GM23338 (cell line): ENCODE data around the gene NAAA. TPM values are rescaled to one million over a fixed set of nuclear protein-coding genes. Genes with fewer than 3 reads are reported as not detected.

ENCODE experiments used
- ATAC-seq: fragments of 200-7000 bp; cut with Tn5 transposase; 3 replicates; pipeline ENCODE4 v1.9.1; 2020
- DNase-seq: peaks from one replicate; pipeline ENCODE4 v3.0.0-alpha.2; 2015; ENCODE audit warnings: low spot score
- H2AFZ ChIP-seq: fragments of 200-600 bp; sonication (generic); 2 replicates; pipeline ENCODE4 v1.8.0; 2016; ENCODE audit warnings: antibody characterized with exemption, mild to moderate bottlenecking, moderate library complexity
- H3F3A ChIP-seq: fragments of 200-600 bp; sonication (generic); replicated peaks from 2 replicates; pipeline ENCODE4 v1.8.0; 2017; ENCODE audit warnings: antibody characterized with exemption, mixed run types, low read depth
- H3K27ac ChIP-seq: fragments of 200-600 bp; sonication (generic); 2 replicates; pipeline ENCODE4 v1.6.1; 2016; ENCODE audit warnings: low read depth
- H3K27me3 ChIP-seq: fragments of 200-600 bp; sonication (generic); 2 replicates; pipeline ENCODE4 v1.8.0; 2016; ENCODE audit warnings: mild to moderate bottlenecking, mixed run types, moderate library complexity; ENCODE audit not compliant: insufficient read depth
- H3K36me3 ChIP-seq: fragments of 200-600 bp; sonication (generic); 2 replicates; pipeline ENCODE4 v1.8.0; 2016; ENCODE audit warnings: mild to moderate bottlenecking; ENCODE audit not compliant: insufficient read depth
- H3K4me1 ChIP-seq: fragments of 200-600 bp; sonication (generic); 2 replicates; pipeline ENCODE4 v1.8.0; 2016; ENCODE audit warnings: mild to moderate bottlenecking, moderate library complexity; ENCODE audit not compliant: insufficient read depth
- H3K4me2 ChIP-seq: fragments of 200-600 bp; sonication (generic); 2 replicates; pipeline ENCODE4 v1.7.1; 2017; ENCODE audit warnings: mixed run types
- H3K4me3 ChIP-seq: fragments of 200-600 bp; sonication (generic); 2 replicates; pipeline ENCODE4 v1.6.1; 2016; ENCODE audit warnings: mixed run types
- H3K79me2 ChIP-seq: fragments of 200-600 bp; sonication (generic); replicated peaks from 2 replicates; pipeline ENCODE4 v1.8.0; 2017; ENCODE audit warnings: mild to moderate bottlenecking; ENCODE audit not compliant: insufficient read depth
- H3K9me2 ChIP-seq: fragments of 200-600 bp; sonication (generic); 2 replicates; pipeline ENCODE4 v1.8.0; 2017; ENCODE audit not compliant: insufficient read depth
- H4K20me1 ChIP-seq: fragments of 200-600 bp; sonication (generic); replicated peaks from 2 replicates; pipeline ENCODE4 v1.8.0; 2017; ENCODE audit warnings: mild to moderate bottlenecking; ENCODE audit not compliant: insufficient read depth
- H3K27ac Mint-ChIP-seq: 2 replicates; pipeline ENCODE4 v1.8.0; 2020; ENCODE audit warnings: inconsistent platforms, mild to moderate bottlenecking, moderate library complexity, mixed read lengths
- H3K27me3 Mint-ChIP-seq: 3 replicates; pipeline ENCODE4 v1.8.0; 2022; ENCODE audit warnings: low read depth, mild to moderate bottlenecking, moderate library complexity, mixed read lengths, inconsistent platforms; ENCODE audit not compliant: insufficient read depth, poor library complexity
- H3K36me3 Mint-ChIP-seq: 3 replicates; pipeline ENCODE4 v1.8.0; 2021; ENCODE audit warnings: low read depth, mild to moderate bottlenecking, inconsistent platforms, moderate library complexity, mixed read lengths
- H3K4me1 Mint-ChIP-seq: 3 replicates; pipeline ENCODE4 v1.8.0; 2020; ENCODE audit warnings: mild to moderate bottlenecking, inconsistent platforms, mixed read lengths
- H3K4me3 Mint-ChIP-seq: 3 replicates; pipeline ENCODE4 v1.8.0; 2021; ENCODE audit warnings: moderate library complexity, mild to moderate bottlenecking, inconsistent platforms, mixed read lengths
- H3K9me3 Mint-ChIP-seq: 3 replicates; pipeline ENCODE4 v1.8.0; 2020; ENCODE audit warnings: moderate library complexity, mild to moderate bottlenecking, inconsistent platforms, mixed read lengths
- CREB1 ChIP-seq: fragments of 250-450 bp; sonication (Bioruptor Pico); IDR thresholded peaks from 2 replicates; pipeline ENCODE4 v1.5.0; 2020; ENCODE audit warnings: low read depth, mild to moderate bottlenecking, moderate library complexity
- EZH2 ChIP-seq: fragments of 200-600 bp; sonication (generic); IDR thresholded peaks from one replicate; pipeline ENCODE4 v1.8.0; 2017; ENCODE audit warnings: antibody characterized with exemption, mild to moderate bottlenecking, low read depth; ENCODE audit not compliant: unreplicated experiment
- EZH2phosphoT487 ChIP-seq: fragments of 200-600 bp; sonication (generic); IDR thresholded peaks from one replicate; pipeline ENCODE4 v1.8.1; 2018; ENCODE audit warnings: antibody characterized with exemption; ENCODE audit not compliant: unreplicated experiment
- JUNB ChIP-seq: IDR thresholded peaks from one replicate; pipeline ENCODE4 v1.6.1; 2016; ENCODE audit warnings: antibody characterized with exemption; ENCODE audit not compliant: unreplicated experiment
- NANOG ChIP-seq: IDR thresholded peaks from 2 replicates; pipeline ENCODE4 v1.6.1; 2016; ENCODE audit warnings: antibody characterized with exemption, borderline replicate concordance
- POLR2AphosphoS5 ChIP-seq: IDR thresholded peaks from 2 replicates; pipeline ENCODE4 v1.6.1; 2016; ENCODE audit warnings: antibody characterized with exemption, low read depth
- STAT1 ChIP-seq: IDR thresholded peaks from one replicate; pipeline ENCODE4 v1.6.1; 2016; ENCODE audit warnings: antibody characterized with exemption; ENCODE audit not compliant: unreplicated experiment
- ZNF114 ChIP-seq: fragments of 250-450 bp; sonication (Bioruptor Pico); IDR thresholded peaks from 2 replicates; pipeline ENCODE4 v1.5.0; 2020; ENCODE audit warnings: mild to moderate bottlenecking, moderate library complexity
- ZNF331 ChIP-seq: fragments of 250-450 bp; sonication (Bioruptor Pico); IDR thresholded peaks from 2 replicates; pipeline ENCODE4 v1.5.0; 2020; ENCODE audit warnings: low read depth, mild to moderate bottlenecking, moderate library complexity
- polyA plus RNA-seq: library from polyadenylated mRNA; unstranded; fragments of >200 nt; fragmentation: Nextera tagmentation; extraction: Ambion mirVana; gene quantifications from 2 replicates; pipeline ENCODE4 v1.2.1, GENCODE V29; 2016
- total RNA-seq: library from RNA; depleted of rRNA; stranded (reverse); fragments of >200 nt; shearing (Covaris generic); gene quantifications from 2 replicates; pipeline ENCODE4 v1.2.3, GENCODE V29; 2014
- TF ChIP-seq, protein P1 (sequence below), 2 experiments: fragments of 200-600 bp in 1 of 2; sonication (generic) in 1 of 2; conservative IDR thresholded peaks; 2 replicates each; pipeline versions ENCODE4 v1.5.1 to v1.6.1; 2016 to 2017; ENCODE audit warnings: antibody characterized with exemption in 2 of 2, low read depth in 2 of 2, mild to moderate bottlenecking in 2 of 2, moderate library complexity in 1 of 2
- TF ChIP-seq, protein P2 (sequence below): IDR thresholded peaks from 2 replicates; pipeline ENCODE4 v1.6.1; 2016; ENCODE audit warnings: antibody characterized with exemption
- TF ChIP-seq, protein P3 (sequence below): IDR thresholded peaks from one replicate; pipeline ENCODE4 v1.6.1; 2018; ENCODE audit warnings: antibody characterized with exemption; ENCODE audit not compliant: unreplicated experiment
- TF ChIP-seq, protein P4 (sequence below): fragments of 250-450 bp; sonication (Bioruptor Pico); IDR thresholded peaks from 2 replicates; pipeline ENCODE4 v1.5.0; 2020; ENCODE audit warnings: mild to moderate bottlenecking, moderate library complexity

The NAAA gene
- total and polyA plus RNA-seq, 2 experiments from 2014 or later = 13.2 to 36.6 TPM

DNA sequence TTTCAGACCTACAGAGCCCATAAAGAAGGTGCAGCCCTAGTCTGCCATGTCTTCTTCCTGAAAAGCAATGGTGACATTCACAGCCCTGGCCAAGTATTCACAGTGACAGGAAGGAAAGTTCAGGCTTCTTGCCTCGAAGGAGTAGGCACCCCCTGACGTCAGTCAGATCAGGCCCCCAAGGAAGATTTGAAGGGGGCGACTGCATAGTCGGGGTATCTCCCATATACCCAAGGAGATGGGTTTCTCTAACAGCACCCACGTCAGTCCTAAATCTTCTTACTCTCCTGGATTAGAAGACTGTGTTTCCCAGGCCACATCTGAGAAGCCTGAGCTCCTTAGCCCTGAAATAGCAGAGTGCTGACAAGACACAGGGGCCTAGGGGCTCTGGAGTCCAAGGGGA, 38.5 kb downstream of the NAAA start, which contains the start of gene PPEF2:
PPEF2 (minus strand) TSS at position 101 of the 400 bp plus-strand sequence. CDS start 6,127 bp downstream, outside the sequence.
- TF ChIP-seq ZNF114 = no peak
- no peak for TF ChIP-seq ZNF331 (CRISPR knock-in tag)
- no peak for TF ChIP-seq STAT1
- TF ChIP-seq JUNB = no peak
- TF ChIP-seq, protein P1, sequence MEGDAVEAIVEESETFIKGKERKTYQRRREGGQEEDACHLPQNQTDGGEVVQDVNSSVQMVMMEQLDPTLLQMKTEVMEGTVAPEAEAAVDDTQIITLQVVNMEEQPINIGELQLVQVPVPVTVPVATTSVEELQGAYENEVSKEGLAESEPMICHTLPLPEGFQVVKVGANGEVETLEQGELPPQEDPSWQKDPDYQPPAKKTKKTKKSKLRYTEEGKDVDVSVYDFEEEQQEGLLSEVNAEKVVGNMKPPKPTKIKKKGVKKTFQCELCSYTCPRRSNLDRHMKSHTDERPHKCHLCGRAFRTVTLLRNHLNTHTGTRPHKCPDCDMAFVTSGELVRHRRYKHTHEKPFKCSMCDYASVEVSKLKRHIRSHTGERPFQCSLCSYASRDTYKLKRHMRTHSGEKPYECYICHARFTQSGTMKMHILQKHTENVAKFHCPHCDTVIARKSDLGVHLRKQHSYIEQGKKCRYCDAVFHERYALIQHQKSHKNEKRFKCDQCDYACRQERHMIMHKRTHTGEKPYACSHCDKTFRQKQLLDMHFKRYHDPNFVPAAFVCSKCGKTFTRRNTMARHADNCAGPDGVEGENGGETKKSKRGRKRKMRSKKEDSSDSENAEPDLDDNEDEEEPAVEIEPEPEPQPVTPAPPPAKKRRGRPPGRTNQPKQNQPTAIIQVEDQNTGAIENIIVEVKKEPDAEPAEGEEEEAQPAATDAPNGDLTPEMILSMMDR (conservative IDR thresholded peaks at IDR 0.05; ENCODE audit: low read depth in 2 of 2) = no peak
- TF ChIP-seq, protein P2, sequence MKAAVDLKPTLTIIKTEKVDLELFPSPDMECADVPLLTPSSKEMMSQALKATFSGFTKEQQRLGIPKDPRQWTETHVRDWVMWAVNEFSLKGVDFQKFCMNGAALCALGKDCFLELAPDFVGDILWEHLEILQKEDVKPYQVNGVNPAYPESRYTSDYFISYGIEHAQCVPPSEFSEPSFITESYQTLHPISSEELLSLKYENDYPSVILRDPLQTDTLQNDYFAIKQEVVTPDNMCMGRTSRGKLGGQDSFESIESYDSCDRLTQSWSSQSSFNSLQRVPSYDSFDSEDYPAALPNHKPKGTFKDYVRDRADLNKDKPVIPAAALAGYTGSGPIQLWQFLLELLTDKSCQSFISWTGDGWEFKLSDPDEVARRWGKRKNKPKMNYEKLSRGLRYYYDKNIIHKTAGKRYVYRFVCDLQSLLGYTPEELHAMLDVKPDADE = no peak
- TF ChIP-seq EZH2 = no peak
- TF ChIP-seq, protein P3, sequence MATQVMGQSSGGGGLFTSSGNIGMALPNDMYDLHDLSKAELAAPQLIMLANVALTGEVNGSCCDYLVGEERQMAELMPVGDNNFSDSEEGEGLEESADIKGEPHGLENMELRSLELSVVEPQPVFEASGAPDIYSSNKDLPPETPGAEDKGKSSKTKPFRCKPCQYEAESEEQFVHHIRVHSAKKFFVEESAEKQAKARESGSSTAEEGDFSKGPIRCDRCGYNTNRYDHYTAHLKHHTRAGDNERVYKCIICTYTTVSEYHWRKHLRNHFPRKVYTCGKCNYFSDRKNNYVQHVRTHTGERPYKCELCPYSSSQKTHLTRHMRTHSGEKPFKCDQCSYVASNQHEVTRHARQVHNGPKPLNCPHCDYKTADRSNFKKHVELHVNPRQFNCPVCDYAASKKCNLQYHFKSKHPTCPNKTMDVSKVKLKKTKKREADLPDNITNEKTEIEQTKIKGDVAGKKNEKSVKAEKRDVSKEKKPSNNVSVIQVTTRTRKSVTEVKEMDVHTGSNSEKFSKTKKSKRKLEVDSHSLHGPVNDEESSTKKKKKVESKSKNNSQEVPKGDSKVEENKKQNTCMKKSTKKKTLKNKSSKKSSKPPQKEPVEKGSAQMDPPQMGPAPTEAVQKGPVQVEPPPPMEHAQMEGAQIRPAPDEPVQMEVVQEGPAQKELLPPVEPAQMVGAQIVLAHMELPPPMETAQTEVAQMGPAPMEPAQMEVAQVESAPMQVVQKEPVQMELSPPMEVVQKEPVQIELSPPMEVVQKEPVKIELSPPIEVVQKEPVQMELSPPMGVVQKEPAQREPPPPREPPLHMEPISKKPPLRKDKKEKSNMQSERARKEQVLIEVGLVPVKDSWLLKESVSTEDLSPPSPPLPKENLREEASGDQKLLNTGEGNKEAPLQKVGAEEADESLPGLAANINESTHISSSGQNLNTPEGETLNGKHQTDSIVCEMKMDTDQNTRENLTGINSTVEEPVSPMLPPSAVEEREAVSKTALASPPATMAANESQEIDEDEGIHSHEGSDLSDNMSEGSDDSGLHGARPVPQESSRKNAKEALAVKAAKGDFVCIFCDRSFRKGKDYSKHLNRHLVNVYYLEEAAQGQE = no peak
- TF ChIP-seq, protein P4, sequence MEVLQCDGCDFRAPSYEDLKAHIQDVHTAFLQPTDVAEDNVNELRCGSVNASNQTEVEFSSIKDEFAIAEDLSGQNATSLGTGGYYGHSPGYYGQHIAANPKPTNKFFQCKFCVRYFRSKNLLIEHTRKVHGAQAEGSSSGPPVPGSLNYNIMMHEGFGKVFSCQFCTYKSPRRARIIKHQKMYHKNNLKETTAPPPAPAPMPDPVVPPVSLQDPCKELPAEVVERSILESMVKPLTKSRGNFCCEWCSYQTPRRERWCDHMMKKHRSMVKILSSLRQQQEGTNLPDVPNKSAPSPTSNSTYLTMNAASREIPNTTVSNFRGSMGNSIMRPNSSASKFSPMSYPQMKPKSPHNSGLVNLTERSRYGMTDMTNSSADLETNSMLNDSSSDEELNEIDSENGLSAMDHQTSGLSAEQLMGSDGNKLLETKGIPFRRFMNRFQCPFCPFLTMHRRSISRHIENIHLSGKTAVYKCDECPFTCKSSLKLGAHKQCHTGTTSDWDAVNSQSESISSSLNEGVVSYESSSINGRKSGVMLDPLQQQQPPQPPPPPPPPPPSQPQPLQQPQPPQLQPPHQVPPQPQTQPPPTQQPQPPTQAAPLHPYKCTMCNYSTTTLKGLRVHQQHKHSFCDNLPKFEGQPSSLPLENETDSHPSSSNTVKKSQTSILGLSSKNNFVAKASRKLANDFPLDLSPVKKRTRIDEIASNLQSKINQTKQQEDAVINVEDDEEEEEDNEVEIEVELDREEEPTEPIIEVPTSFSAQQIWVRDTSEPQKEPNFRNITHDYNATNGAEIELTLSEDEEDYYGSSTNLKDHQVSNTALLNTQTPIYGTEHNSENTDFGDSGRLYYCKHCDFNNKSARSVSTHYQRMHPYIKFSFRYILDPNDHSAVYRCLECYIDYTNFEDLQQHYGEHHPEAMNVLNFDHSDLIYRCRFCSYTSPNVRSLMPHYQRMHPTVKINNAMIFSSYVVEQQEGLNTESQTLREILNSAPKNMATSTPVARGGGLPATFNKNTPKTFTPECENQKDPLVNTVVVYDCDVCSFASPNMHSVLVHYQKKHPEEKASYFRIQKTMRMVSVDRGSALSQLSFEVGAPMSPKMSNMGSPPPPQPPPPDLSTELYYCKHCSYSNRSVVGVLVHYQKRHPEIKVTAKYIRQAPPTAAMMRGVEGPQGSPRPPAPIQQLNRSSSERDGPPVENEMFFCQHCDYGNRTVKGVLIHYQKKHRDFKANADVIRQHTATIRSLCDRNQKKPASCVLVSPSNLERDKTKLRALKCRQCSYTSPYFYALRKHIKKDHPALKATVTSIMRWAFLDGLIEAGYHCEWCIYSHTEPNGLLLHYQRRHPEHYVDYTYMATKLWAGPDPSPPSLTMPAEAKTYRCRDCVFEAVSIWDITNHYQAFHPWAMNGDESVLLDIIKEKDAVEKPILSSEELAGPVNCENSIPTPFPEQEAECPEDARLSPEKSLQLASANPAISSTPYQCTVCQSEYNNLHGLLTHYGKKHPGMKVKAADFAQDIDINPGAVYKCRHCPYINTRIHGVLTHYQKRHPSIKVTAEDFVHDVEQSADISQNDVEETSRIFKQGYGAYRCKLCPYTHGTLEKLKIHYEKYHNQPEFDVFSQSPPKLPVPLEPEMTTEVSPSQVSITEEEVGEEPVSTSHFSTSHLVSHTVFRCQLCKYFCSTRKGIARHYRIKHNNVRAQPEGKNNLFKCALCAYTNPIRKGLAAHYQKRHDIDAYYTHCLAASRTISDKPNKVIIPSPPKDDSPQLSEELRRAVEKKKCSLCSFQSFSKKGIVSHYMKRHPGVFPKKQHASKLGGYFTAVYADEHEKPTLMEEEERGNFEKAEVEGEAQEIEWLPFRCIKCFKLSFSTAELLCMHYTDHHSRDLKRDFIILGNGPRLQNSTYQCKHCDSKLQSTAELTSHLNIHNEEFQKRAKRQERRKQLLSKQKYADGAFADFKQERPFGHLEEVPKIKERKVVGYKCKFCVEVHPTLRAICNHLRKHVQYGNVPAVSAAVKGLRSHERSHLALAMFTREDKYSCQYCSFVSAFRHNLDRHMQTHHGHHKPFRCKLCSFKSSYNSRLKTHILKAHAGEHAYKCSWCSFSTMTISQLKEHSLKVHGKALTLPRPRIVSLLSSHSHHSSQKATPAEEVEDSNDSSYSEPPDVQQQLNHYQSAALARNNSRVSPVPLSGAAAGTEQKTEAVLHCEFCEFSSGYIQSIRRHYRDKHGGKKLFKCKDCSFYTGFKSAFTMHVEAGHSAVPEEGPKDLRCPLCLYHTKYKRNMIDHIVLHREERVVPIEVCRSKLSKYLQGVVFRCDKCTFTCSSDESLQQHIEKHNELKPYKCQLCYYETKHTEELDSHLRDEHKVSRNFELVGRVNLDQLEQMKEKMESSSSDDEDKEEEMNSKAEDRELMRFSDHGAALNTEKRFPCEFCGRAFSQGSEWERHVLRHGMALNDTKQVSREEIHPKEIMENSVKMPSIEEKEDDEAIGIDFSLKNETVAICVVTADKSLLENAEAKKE = no peak
- no peak for TF ChIP-seq CREB1
- TF ChIP-seq NANOG = no peak
- TF ChIP-seq EZH2phosphoT487 = no peak
- TF ChIP-seq POLR2AphosphoS5 = no peak
- Histone ChIP-seq H3F3A (no peaks in the 10 kb centered on the region), H3K79me2 (no peaks in the 10 kb centered on the region), H3K4me2 (no peak within 1 kb of the TSS), H3K4me1 (no peaks in the 10 kb centered on the region), H3K36me3 (peaks cover 6% of the 10 kb centered on the region), H4K20me1 (no peaks in the 10 kb centered on the region), H3K27me3 (no peaks in the 10 kb centered on the region), H3K9me2 (peaks cover 4% of the 10 kb centered on the region; the same call in 1 of the 2 replicates), H3K4me3 (no peak within 1 kb of the TSS), H2AFZ (peak within 1 kb of the TSS; percentile 23; the same call in 1 of the 2 replicates), H3K27ac (no peak within 1 kb of the TSS)
- DNase-seq = no peak
- H3K27me3 Mint-ChIP-seq = peaks cover 6% of the 10 kb centered on the region
- no peak within 1 kb of the TSS for H3K4me3 Mint-ChIP-seq
- H3K9me3 Mint-ChIP-seq = peaks cover 15% of the 10 kb centered on the region
- peaks cover 8% of the 10 kb centered on the region for H3K36me3 Mint-ChIP-seq
- H3K27ac Mint-ChIP-seq = no peak within 1 kb of the TSS
- H3K4me1 Mint-ChIP-seq = peaks cover 8% of the 10 kb centered on the region; the same call in 2 of the 3 replicates
- ATAC-seq = no peak
